ENCODE data around the gene MAST2. TPM values are rescaled to one million over a fixed set of nuclear protein-coding genes. Genes with fewer than 3 reads are reported as not detected.

MAST2 gene
- total RNA-seq, 2 donors from 2014 or later = 44.5 to 52.1 TPM

- Histone ChIP-seq H3K9me3 (no peaks in the 10 kb centered on the region), H3K36me3 (peaks cover 82% of the 10 kb centered on the region), H3K27ac (peak overlapping the region; percentile 5 to 54), H3K27me3 (no peaks in the 10 kb centered on the region), H3K4me1 (peaks cover 0 to 28% of the 10 kb centered on the region in 2 donors), H3K4me3 (no peak overlapping the region)
- no peak for TF ChIP-seq CTCF (IDR thresholded peaks at IDR 0.05)
- no peak for DNase-seq (ENCODE audit: low spot score)
Measured at GRCh38 chr1:46008585-46008984, 205.2 kb downstream of the MAST2 start.

GRCh38 chr1:46010611-46011010, 207.2 kb downstream of the MAST2 start:
- H3K27ac ChIP-seq = no peak overlapping the region

GRCh38 chr1:46011121-46011695, 207.8 kb downstream of the MAST2 start:
- Histone ChIP-seq H3K27ac (no peak overlapping the region), H3K9me3 (no peaks in the 10 kb centered on the region), H3K4me3 (no peak overlapping the region), H3K36me3 (peaks cover 63% of the 10 kb centered on the region), H3K27me3 (no peaks in the 10 kb centered on the region), H3K4me1 (peaks cover 0 to 19% of the 10 kb centered on the region in 2 donors)
- no peak for TF ChIP-seq CTCF (IDR thresholded peaks at IDR 0.05)
- DNase-seq (ENCODE audit: low spot score) = no peak

More at GRCh38 chr1:46010611-46011010, 207.2 kb downstream of the MAST2 start:
- H3K36me3 ChIP-seq = peaks cover 69% of the 10 kb centered on the region
- TF ChIP-seq CTCF (IDR thresholded peaks at IDR 0.05) = no peak
- no peak overlapping the region for H3K4me3 ChIP-seq
- H3K9me3 ChIP-seq = no peaks in the 10 kb centered on the region
- no peak for DNase-seq (ENCODE audit: low spot score)
- H3K27me3 ChIP-seq = no peaks in the 10 kb centered on the region
- peaks cover 0 to 25% of the 10 kb centered on the region in 2 donors for H3K4me1 ChIP-seq

GRCh38 chr1:46012236-46012635, 208.8 kb downstream of the MAST2 start:
- DNase-seq (ENCODE audit: low spot score) = no peak
- Histone ChIP-seq H3K4me3 (no peak overlapping the region), H3K4me1 (peaks cover 0 to 17% of the 10 kb centered on the region in 2 donors), H3K27ac (no peak overlapping the region), H3K9me3 (no peaks in the 10 kb centered on the region), H3K27me3 (no peaks in the 10 kb centered on the region), H3K36me3 (peaks cover 53% of the 10 kb centered on the region)
- no peak for TF ChIP-seq CTCF (IDR thresholded peaks at IDR 0.05)

GRCh38 chr1:46013581-46013980, 210.2 kb downstream of the MAST2 start:
- Histone ChIP-seq H3K27me3 (no peaks in the 10 kb centered on the region), H3K4me1 (peaks cover 0 to 15% of the 10 kb centered on the region in 2 donors), H3K27ac (no peak overlapping the region), H3K36me3 (peaks cover 39% of the 10 kb centered on the region), H3K4me3 (no peak overlapping the region), H3K9me3 (no peaks in the 10 kb centered on the region)
- no peak for TF ChIP-seq CTCF (IDR thresholded peaks at IDR 0.05)
- DNase-seq (ENCODE audit: low spot score) = peak; percentile 18

Measured in right atrium auricular region (tissue), 2 donors.